Caco-2 (cell line): ENCODE measurements around the gene TSR3. TPM values are rescaled to one million over a fixed set of nuclear protein-coding genes. Genes with fewer than 3 reads are reported as not detected.

Experiments
- BruUV-seq: library from RNA; stranded (reverse); fragments of 400-500 nt; replicated peaks from 2 replicates; lab custom pipeline; 2021; lab: Mats Ljungman, UMichigan
- CTCF ChIA-PET: fragments of 300-600 bp; sonication (Branson Sonifier 250); formaldehyde crosslinking; loops from one replicate; lab custom pipeline; 2022; ENCODE audit warnings: antibody characterized with exemption; lab: Charles Lee
- POLR2A ChIA-PET: fragments of 300-600 bp; sonication (Branson Sonifier 250); formaldehyde crosslinking; loops from one replicate; lab custom pipeline; 2022; ENCODE audit warnings: antibody characterized with exemption; lab: Charles Lee
- DNase-seq, 2 experiments: peaks; one replicate each; pipeline versions ENCODE4 v3.0.0 to v3.0.0-alpha.2; 2020 to 2022
- H3K27me3 ChIP-seq: replicated peaks from 2 replicates; pipeline ENCODE4 v1.6.0; 2011; ENCODE audit warnings: low read length; ENCODE audit not compliant: control insufficient read depth, insufficient read depth
- H3K36me3 ChIP-seq: 2 replicates; pipeline ENCODE4 v1.5.1; 2011; ENCODE audit warnings: low read length; ENCODE audit not compliant: control insufficient read depth, insufficient read depth
- H3K4me1 ChIP-seq: fragments of 250-450 bp; sonication (Bioruptor Pico); 2 replicates; pipeline ENCODE4 v1.5.1; 2020; ENCODE audit warnings: mild to moderate bottlenecking
- H3K4me3 ChIP-seq: 2 replicates; pipeline ENCODE4 v1.5.1; 2011; ENCODE audit warnings: low read depth, mild to moderate bottlenecking, control low read depth, low read length
- H3K9me3 ChIP-seq: fragments of 250-450 bp; sonication (Bioruptor Pico); 2 replicates; pipeline ENCODE4 v1.5.1; 2020; ENCODE audit warnings: mild to moderate bottlenecking, moderate library complexity
- H3K27ac Mint-ChIP-seq: one replicate; pipeline ENCODE4 v1.8.0; 2022; ENCODE audit warnings: mixed read lengths; ENCODE audit not compliant: unreplicated experiment
- H3K27me3 Mint-ChIP-seq: one replicate; pipeline ENCODE4 v1.8.0; 2022; ENCODE audit warnings: mixed read lengths; ENCODE audit not compliant: insufficient read depth, unreplicated experiment
- H3K36me3 Mint-ChIP-seq: one replicate; pipeline ENCODE4 v1.8.0; 2022; ENCODE audit warnings: mild to moderate bottlenecking, mixed read lengths; ENCODE audit not compliant: insufficient read depth, unreplicated experiment
- H3K4me1 Mint-ChIP-seq: one replicate; pipeline ENCODE4 v1.8.0; 2022; ENCODE audit warnings: low read depth, mixed read lengths; ENCODE audit not compliant: unreplicated experiment
- H3K4me3 Mint-ChIP-seq: one replicate; pipeline ENCODE4 v1.8.0; 2022; ENCODE audit warnings: mild to moderate bottlenecking, moderate library complexity, mixed read lengths; ENCODE audit not compliant: unreplicated experiment
- H3K9me3 Mint-ChIP-seq: one replicate; pipeline ENCODE4 v1.8.0; 2022; ENCODE audit warnings: mixed read lengths; ENCODE audit not compliant: unreplicated experiment
- CTCF ChIP-seq, 2 experiments: fragments of 200-600 bp in 1 of 2; IDR thresholded peaks; 1 replicate in 1 of 2; 2 replicates in 1 of 2; pipeline versions ENCODE4 v1.5.1 to v1.8.0; 2011 to 2022; ENCODE audit warnings: antibody characterized with exemption in 1 of 2, control low read depth in 1 of 2, inconsistent platforms in 1 of 2, low read depth in 1 of 2, low read length in 1 of 2, mild to moderate bottlenecking in 1 of 2, moderate library complexity in 1 of 2; ENCODE audit not compliant: insufficient read depth in 1 of 2, severe bottlenecking in 1 of 2, unreplicated experiment in 1 of 2
- intact Hi-C: fragments of 100-400 bp; cut with micrococcal nuclease; formaldehyde crosslinking; loops from one replicate; pipeline ENCODE4 v1.10.0; 2022; ENCODE audit not compliant: unreplicated experiment
- total RNA-seq: library from RNA; stranded (reverse); gene quantifications from 2 replicates; pipeline ENCODE4 v1.2.3, GENCODE V29; 2022

The TSR3 gene
- total RNA-seq, 1 experiment from 2014 or later: 48.6 TPM

- peaks cover 3% of the 10 kb centered on the region for H3K27me3 Mint-ChIP-seq
- H3K4me1 Mint-ChIP-seq: peaks cover 8% of the 10 kb centered on the region
- no peaks in the 10 kb centered on the region; the same call in 1 of the 2 replicates for H3K36me3 ChIP-seq
- H3K4me3 ChIP-seq: peak overlapping the region; percentile 61
- peak; percentile 97 to 99 for DNase-seq
- peaks cover 8% of the 10 kb centered on the region for H3K36me3 Mint-ChIP-seq
- intact Hi-C loops: no loop called here
- H3K4me1 ChIP-seq: 0 out of 2 replicates have a peak, but pooled peaks cover 3% of the 10 kb centered on the region
- ChIA-PET CTCF (interaction anchor here (0.6 to 1.7 kb wide), 11 partner anchors 11 to 363 kb away, joined by 3 to 13 read pairs (median 8); partner anchors contain the start of gene PERCC1), POLR2A (interaction anchor here (0.5 to 1.9 kb wide), 8 partner anchors 9 to 328 kb away, joined by 3 to 6 read pairs (median 4); partner anchors contain the start of genes GNPTG, TSR3, UBE2I and UQCC4)
- no peaks in the 10 kb centered on the region for H3K9me3 ChIP-seq
- H3K4me3 Mint-ChIP-seq: peak overlapping the region; percentile 83
- H3K9me3 Mint-ChIP-seq: no peaks in the 10 kb centered on the region
- no TSS peak for BruUV-seq
- H3K27me3 ChIP-seq: peaks cover 1% of the 10 kb centered on the region; the same call in 1 of the 2 replicates
- no peak for TF ChIP-seq CTCF (IDR thresholded peaks at IDR 0.05; ENCODE audit: insufficient read depth in 1 of 2, low read depth in 1 of 2, low read length in 1 of 2, severe bottlenecking in 1 of 2, unreplicated experiment in 1 of 2)
- peak overlapping the region; percentile 68 for H3K27ac Mint-ChIP-seq
Observed at GRCh38 chr16:1342526-1343427, 8.9 kb downstream of the TSR3 start.

GRCh38 chr16:1341495-1342420 is 9.9 kb downstream of the TSR3 start:
- Histone ChIP-seq H3K9me3 (no peaks in the 10 kb centered on the region), H3K27me3 (peaks cover 1% of the 10 kb centered on the region; the same call in 1 of the 2 replicates), H3K4me1 (0 out of 2 replicates have a peak, but pooled peaks cover 3% of the 10 kb centered on the region), H3K36me3 (no peaks in the 10 kb centered on the region; the same call in 1 of the 2 replicates), H3K4me3 (no peak overlapping the region; the same call in 1 of the 2 replicates)
- Mint-ChIP-seq H3K36me3 (peaks cover 8% of the 10 kb centered on the region), H3K27me3 (peaks cover 3% of the 10 kb centered on the region), H3K4me1 (peaks cover 8% of the 10 kb centered on the region), H3K4me3 (peak overlapping the region; percentile 83), H3K9me3 (no peaks in the 10 kb centered on the region), H3K27ac (no peak overlapping the region)
- intact Hi-C loops: no loop called here
- CTCF ChIA-PET: interaction anchor here (0.6 to 1.7 kb wide), 3 partner anchors 10 to 89 kb away, joined by 3 to 5 read pairs (median 5); partner anchors contain the start of gene PERCC1
- POLR2A ChIA-PET: no interaction called here
- BruUV-seq: no TSS peak
- TF ChIP-seq CTCF (IDR thresholded peaks at IDR 0.05; ENCODE audit: insufficient read depth in 1 of 2, low read depth in 1 of 2, low read length in 1 of 2, severe bottlenecking in 1 of 2, unreplicated experiment in 1 of 2): no peak
- no peak for DNase-seq
